HEK293 (cell line): ENCODE data around the gene KRTAP4-12.

Experiments used
- CTCF ChIP-seq: fragments of 450-650 bp; formaldehyde crosslinking; IDR thresholded peaks from 2 replicates; pipeline ENCODE4 v1.5.1; 2016; ENCODE audit warnings: missing biosample characterization, missing genetic modification characterization
- ZNF280D ChIP-seq: fragments of 450-650 bp; formaldehyde crosslinking; IDR thresholded peaks from 2 replicates; pipeline ENCODE4 v1.5.1; 2016; ENCODE audit warnings: missing biosample characterization, missing genetic modification characterization

- TF ChIP-seq CTCF (tag by site-specific recombination) = no peak
- no peak for TF ChIP-seq ZNF280D (tag by site-specific recombination)
Observed at GRCh38 chr17:41127371-41127770, 3.4 kb upstream of the KRTAP4-12 start.
